Heart right ventricle (tissue), 16 donors: Measurements from ENCODE around the gene KRTAP1-5. TPM values are rescaled to one million over a fixed set of nuclear protein-coding genes. Genes with fewer than 3 reads are reported as not detected.

Experiments used
- ATAC-seq, 8 donors: fragments of 200-7000 bp; cut with Tn5 transposase; one replicate each; pipeline ENCODE4 v1.9.1; 2020; ENCODE audit warnings: mild to moderate bottlenecking in 8 of 8, moderate library complexity in 8 of 8, moderate number of reproducible peaks in 1 of 8
- DNase-seq, 2 donors: peaks; one replicate each; pipeline ENCODE4 v3.0.0-alpha.2; 2020
- H3K27ac ChIP-seq, 10 donors: fragments of 200-600 bp; sonication (generic) in 2 of 10; one replicate each; pipeline versions ENCODE4 v1.5.0 to v1.8.0; 2020 to 2022; ENCODE audit warnings: mild to moderate bottlenecking in 3 of 10
- H3K27me3 ChIP-seq, 7 donors: fragments of 200-600 bp; one replicate each; pipeline ENCODE4 v1.8.0; 2021 to 2022; ENCODE audit warnings: mild to moderate bottlenecking in 2 of 7
- H3K36me3 ChIP-seq, 9 donors: fragments of 200-600 bp; sonication (generic) in 1 of 9; one replicate each; pipeline versions ENCODE4 v1.5.0 to v1.8.0; 2020 to 2022; ENCODE audit warnings: mild to moderate bottlenecking in 2 of 9
- H3K4me1 ChIP-seq, 9 donors: fragments of 200-600 bp; sonication (generic) in 1 of 9; one replicate each; pipeline versions ENCODE4 v1.5.0 to v1.8.0; 2020 to 2022; ENCODE audit warnings: mild to moderate bottlenecking in 4 of 9
- H3K4me3 ChIP-seq, 10 donors: fragments of 200-600 bp; sonication (generic) in 2 of 10; one replicate each; pipeline versions ENCODE4 v1.5.0 to v1.8.0; 2020 to 2022; ENCODE audit warnings: mild to moderate bottlenecking in 7 of 10, moderate library complexity in 2 of 10
- H3K9me3 ChIP-seq, 11 donors: fragments of 200-600 bp in 10 of 11; sonication (generic) in 2 of 11; one replicate each; pipeline versions ENCODE4 v1.5.0 to v1.8.0; 2013 to 2022; ENCODE audit warnings: mild to moderate bottlenecking in 2 of 11, control low read depth in 1 of 11, moderate library complexity in 1 of 11
- WGBS, 2 donors: extraction: QIAGEN DNeasy Blood & Tissue Kit; methylation state at CpG; one replicate each; pipeline ENCODE4 v1.1.7; 2013; ENCODE audit warnings: inconsistent platforms in 1 of 2; 5-methylcytosine and 5-hydroxymethylcytosine counted together
- intact Hi-C, 10 donors: fragments of 100-400 bp; cut with DNase I; formaldehyde crosslinking; loops; one replicate each; pipeline versions ENCODE4 v1.11.1 to v1.14.2; 2022
- polyA plus RNA-seq, 2 donors: library from polyadenylated mRNA; stranded (reverse); fragments of 200-250 nt; gene quantifications; one replicate each; pipeline ENCODE4 v1.2.3, GENCODE V29; 2013
- total RNA-seq, 10 donors: library from RNA; stranded (reverse); fragmentation: NEBNext Ultra II Directional in 3 of 10; extraction: Animal tissue kit (Norgen Biotek cat#: 25700) in 3 of 10; gene quantifications; one replicate each; pipeline versions ENCODE4 v1.2.1 to v1.2.4, GENCODE V29; 2021 to 2023
- TF ChIP-seq, protein P1 (sequence below), 9 donors: fragments of 200-600 bp; sonication (generic) in 2 of 9; IDR thresholded peaks; one replicate each; pipeline versions ENCODE4 v1.5.0 to v1.8.0; 2021 to 2022; ENCODE audit warnings: antibody characterized with exemption in 9 of 9, mild to moderate bottlenecking in 5 of 9, moderate library complexity in 1 of 9
- donor health status: Arrhythmogenic right ventricular cardiomyopathy.
- donor health status: ischemic (EF 13 %, LVEDD 7.1; RV severe dilation, severe dysfunction).
- donor health status: healthy with polysubstance abuse.
- donor health status: DM: no; HTN: yes; CAD: no.
- donor health status: DM: no; HTN: no; CAD: no.
- donor health status: ischemic (EF 25% LVEDD 6.9; RV normal size, moderate dysfunction).
- donor health status: ischemic (EF 25% LVEDD 5.7; RV mildly dilated, moderate dysfunction).
- donor health status: healthy.
- donor health status: DM: yes; HTN: yes; CAD: no.
- donor health status: Ischemic cardiomyopathy.
- donor health status: ischemic (EF 35%, LVEDD 5.7; RV mildly dilated, moderate dysfunction).
- donor health status: nonischemic (EF 11% LVEDD 7.7; RV severe dilation, severe dysfunction).
- donor health status: DM: yes; HTN: yes; CAD: no.
- donor health status: PGD.
- donor health status: ischemic (EF 29% LVEDD 5.4; RV normal size, mild dysfunction).
- donor health status: nonischemic (EF 23%, LVEDD 6.1; RV moderate dilation, normal function).

KRTAP1-5 gene
- total and polyA plus RNA-seq, 12 donors, result not detected

GRCh38 chr17:40996829-40997228 is 30.2 kb downstream of the KRTAP1-5 start:
- Histone ChIP-seq H3K27me3 (peaks cover 0 to 60% (median 33%) of the 10 kb centered on the region in 7 donors), H3K27ac (no peak overlapping the region)
- ATAC-seq, result no peak

GRCh38 chr17:40995116-40995515 is 31.9 kb downstream of the KRTAP1-5 start:
- Histone ChIP-seq H3K9me3 (peaks cover 0 to 7% (median 0%) of the 10 kb centered on the region in 11 donors), H3K27ac (no peak overlapping the region), H3K27me3 (peaks cover 0 to 71% (median 33%) of the 10 kb centered on the region in 7 donors), H3K36me3 (no peaks in the 10 kb centered on the region), H3K4me1 (no peaks in the 10 kb centered on the region), H3K4me3 (no peak overlapping the region)
- intact Hi-C loops, result no loop called here
- DNase-seq, result no peak
- TF ChIP-seq, protein P1, sequence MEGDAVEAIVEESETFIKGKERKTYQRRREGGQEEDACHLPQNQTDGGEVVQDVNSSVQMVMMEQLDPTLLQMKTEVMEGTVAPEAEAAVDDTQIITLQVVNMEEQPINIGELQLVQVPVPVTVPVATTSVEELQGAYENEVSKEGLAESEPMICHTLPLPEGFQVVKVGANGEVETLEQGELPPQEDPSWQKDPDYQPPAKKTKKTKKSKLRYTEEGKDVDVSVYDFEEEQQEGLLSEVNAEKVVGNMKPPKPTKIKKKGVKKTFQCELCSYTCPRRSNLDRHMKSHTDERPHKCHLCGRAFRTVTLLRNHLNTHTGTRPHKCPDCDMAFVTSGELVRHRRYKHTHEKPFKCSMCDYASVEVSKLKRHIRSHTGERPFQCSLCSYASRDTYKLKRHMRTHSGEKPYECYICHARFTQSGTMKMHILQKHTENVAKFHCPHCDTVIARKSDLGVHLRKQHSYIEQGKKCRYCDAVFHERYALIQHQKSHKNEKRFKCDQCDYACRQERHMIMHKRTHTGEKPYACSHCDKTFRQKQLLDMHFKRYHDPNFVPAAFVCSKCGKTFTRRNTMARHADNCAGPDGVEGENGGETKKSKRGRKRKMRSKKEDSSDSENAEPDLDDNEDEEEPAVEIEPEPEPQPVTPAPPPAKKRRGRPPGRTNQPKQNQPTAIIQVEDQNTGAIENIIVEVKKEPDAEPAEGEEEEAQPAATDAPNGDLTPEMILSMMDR (IDR thresholded peaks at IDR 0.05), result no peak
- ATAC-seq, result no peak
- WGBS, 2 donors, result 46 to 52% methylated on average over 1 of the region's 1 CpG

More at GRCh38 chr17:40996829-40997228, 30.2 kb downstream of the KRTAP1-5 start:
- Histone ChIP-seq H3K4me1 (no peaks in the 10 kb centered on the region), H3K36me3 (no peaks in the 10 kb centered on the region), H3K9me3 (peaks cover 0 to 3% (median 0%) of the 10 kb centered on the region in 11 donors), H3K4me3 (no peak overlapping the region)
- intact Hi-C loops, result no loop called here
- DNase-seq, result no peak
- WGBS, 2 donors, result 84 to 86% methylated on average over 4 of the region's 4 CpGs
- TF ChIP-seq, protein P1 (IDR thresholded peaks at IDR 0.05), result no peak

GRCh38 chr17:40993839-40994238 is 33.2 kb downstream of the KRTAP1-5 start, which contains the start of gene KRTAP3-3:
Gene KRTAP3-3 (minus strand): TSS chr17:40994164. CDS start chr17:40994097, 67 bp downstream.
- Histone ChIP-seq H3K27ac (no peak within 1 kb of the TSS), H3K27me3 (peaks cover 0 to 64% (median 27%) of the 10 kb centered on the region in 7 donors), H3K4me1 (no peaks in the 10 kb centered on the region), H3K9me3 (peaks cover 0 to 7% (median 0%) of the 10 kb centered on the region in 11 donors), H3K36me3 (no peaks in the 10 kb centered on the region), H3K4me3 (no peak within 1 kb of the TSS)
- WGBS, 2 donors, result 39 to 40% methylated on average over 4 of the region's 4 CpGs
- intact Hi-C loops, result no loop called here
- DNase-seq, result no peak
- TF ChIP-seq, protein P1 (IDR thresholded peaks at IDR 0.05), result no peak
- no peak for ATAC-seq

- TF ChIP-seq, protein P1 (IDR thresholded peaks at IDR 0.05), result no peak
- Histone ChIP-seq H3K9me3 (peaks cover 0 to 7% (median 0%) of the 10 kb centered on the region in 11 donors), H3K36me3 (no peaks in the 10 kb centered on the region), H3K4me3 (no peak overlapping the region), H3K27ac (no peak overlapping the region), H3K27me3 (peaks cover 0 to 58% (median 26%) of the 10 kb centered on the region in 7 donors), H3K4me1 (no peaks in the 10 kb centered on the region)
- ATAC-seq (no peak), DNase-seq (no peak)
- intact Hi-C loops, result no loop called here
- WGBS, 2 donors, result 92 to 99% methylated on average over 2 of the region's 2 CpGs
Measured at GRCh38 chr17:40993084-40993483, 33.9 kb downstream of the KRTAP1-5 start.
